NCI-H128 (cell line): ENCODE data around the gene SURF1.
"Not testable (repeated sequence)": the region's sequence is repeated elsewhere in the genome, so short reads cannot be mapped to it uniquely, and the experiment has no call there.

Experiments used
- DNase-seq: peaks from one replicate; lab custom pipeline; 2025; ENCODE audit not compliant: unreplicated experiment; lab: John Stamatoyannopoulos, UW

The SURF1 gene

GRCh38 chr9:133327834-133328484, 28.3 kb downstream of the SURF1 start:
- DNase-seq, result no peak

- not testable (repeated sequence) for DNase-seq
Observed at GRCh38 chr9:133327021-133327420, 29.3 kb downstream of the SURF1 start.

- DNase-seq, result no peak
Observed at GRCh38 chr9:133323991-133324703, 32.1 kb downstream of the SURF1 start.

- no peak for DNase-seq
Observed at GRCh38 chr9:133323211-133323610, 33.1 kb downstream of the SURF1 start.

GRCh38 chr9:133322701-133323100, 33.6 kb downstream of the SURF1 start:
- no peak for DNase-seq

GRCh38 chr9:133321411-133321935, 34.8 kb downstream of the SURF1 start:
- no peak for DNase-seq

- DNase-seq, result no peak
Observed at GRCh38 chr9:133320421-133320881, 35.8 kb downstream of the SURF1 start.

- not testable (repeated sequence) for DNase-seq
Observed at GRCh38 chr9:133317551-133317950, 38.7 kb downstream of the SURF1 start.

GRCh38 chr9:133315997-133316396, 40.3 kb downstream of the SURF1 start:
- DNase-seq, result no peak

- DNase-seq, result no peak
Observed at GRCh38 chr9:133309608-133310007, 46.7 kb downstream of the SURF1 start.

GRCh38 chr9:133307301-133307700, 49.0 kb downstream of the SURF1 start:
- DNase-seq, result no peak

GRCh38 chr9:133306242-133307204, 49.8 kb downstream of the SURF1 start:
- DNase-seq, result no peak

GRCh38 chr9:133305731-133306130, 50.6 kb downstream of the SURF1 start:
- no peak for DNase-seq

GRCh38 chr9:133304477-133305377, 51.6 kb downstream of the SURF1 start:
- DNase-seq, result no peak

GRCh38 chr9:133304158-133304470, 52.2 kb downstream of the SURF1 start:
- DNase-seq, result no peak

- DNase-seq, result no peak
Observed at GRCh38 chr9:133303266-133304157, 52.8 kb downstream of the SURF1 start.
